NOMO-1 treated with dmso at 0.1 percent for 144 hours (cell line): Measurements from ENCODE around the gene LILRB5.
"Not testable (repeated sequence)": the region's sequence is repeated elsewhere in the genome, so short reads cannot be mapped to it uniquely, and the experiment has no call there.

Source experiments
- DNase-seq: peaks from one replicate; lab custom pipeline; 2025; ENCODE audit not compliant: unreplicated experiment; lab: John Stamatoyannopoulos, UW

The LILRB5 gene

GRCh38 chr19:54277111-54277615 is 20.1 kb upstream of the LILRB5 start:
- not testable (repeated sequence) for DNase-seq

- DNase-seq, result no peak
Observed at GRCh38 chr19:54275951-54276350, 18.9 kb upstream of the LILRB5 start.

GRCh38 chr19:54274516-54274915 is 17.4 kb upstream of the LILRB5 start:
- DNase-seq, result not testable (repeated sequence)

GRCh38 chr19:54273821-54274220 is 16.7 kb upstream of the LILRB5 start:
- DNase-seq, result no peak

GRCh38 chr19:54272181-54272580 is 15.1 kb upstream of the LILRB5 start:
- not testable (repeated sequence) for DNase-seq

- not testable (repeated sequence) for DNase-seq
Observed at GRCh38 chr19:54271587-54271986, 14.5 kb upstream of the LILRB5 start.

GRCh38 chr19:54271106-54271505 is 14.0 kb upstream of the LILRB5 start:
- DNase-seq, result peak; percentile 26

- no peak for DNase-seq
Observed at GRCh38 chr19:54268936-54269335, 11.9 kb upstream of the LILRB5 start.

GRCh38 chr19:54266133-54266532 is 9.1 kb upstream of the LILRB5 start:
- peak; percentile 10 for DNase-seq

GRCh38 chr19:54262470-54262869 is 5.4 kb upstream of the LILRB5 start:
- no peak for DNase-seq

GRCh38 chr19:54262066-54262465 is 5.0 kb upstream of the LILRB5 start:
- DNase-seq, result no peak

- DNase-seq, result no peak
Observed at GRCh38 chr19:54256250-54257115, 590 bp downstream of the LILRB5 start.

GRCh38 chr19:54255105-54255775 is 1.8 kb downstream of the LILRB5 start:
- no peak for DNase-seq

- DNase-seq, result no peak
Observed at GRCh38 chr19:54254195-54254906, 2.7 kb downstream of the LILRB5 start.

- DNase-seq, result no peak
Observed at GRCh38 chr19:54253331-54254194, 3.5 kb downstream of the LILRB5 start.

GRCh38 chr19:54252845-54253244 is 4.2 kb downstream of the LILRB5 start:
- no peak for DNase-seq

- no peak for DNase-seq
Observed at GRCh38 chr19:54252243-54252642, 4.8 kb downstream of the LILRB5 start.

GRCh38 chr19:54248016-54248601 is 9.0 kb downstream of the LILRB5 start:
- peak; percentile 85 for DNase-seq

- no peak for DNase-seq
Observed at GRCh38 chr19:54247106-54247930, 9.8 kb downstream of the LILRB5 start.
